Stromal cell of bone marrow (primary cell): ENCODE results near the gene SVOP.

ENCODE experiments used
- DNase-seq: peaks from one replicate; pipeline ENCODE4 v3.0.0-alpha.2; 2012; ENCODE audit warnings: low read depth

The SVOP gene

DNA sequence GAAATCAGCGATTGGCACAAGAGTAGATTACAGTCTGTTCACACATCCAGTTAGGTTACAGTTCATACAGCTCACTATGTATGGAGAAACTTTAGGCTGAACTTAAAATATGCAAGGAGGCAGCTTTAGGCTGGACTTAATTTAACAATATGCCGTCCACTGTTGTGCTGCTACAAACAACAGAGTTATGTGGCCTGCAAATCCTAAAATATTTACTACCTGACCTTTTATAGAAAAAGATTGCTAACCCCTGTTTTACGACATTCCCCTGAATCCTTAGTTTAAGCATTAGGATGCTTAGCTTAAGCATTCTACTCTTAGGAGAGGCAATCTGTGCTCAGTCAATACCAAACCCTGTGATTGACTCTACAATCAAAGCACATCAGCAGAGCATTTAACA lies 90.1 kb downstream of the SVOP start:
- no peak for DNase-seq

- no peak for DNase-seq
Measured at GRCh38 chr12:108930155-108930554, 90.7 kb downstream of the SVOP start.

DNA sequence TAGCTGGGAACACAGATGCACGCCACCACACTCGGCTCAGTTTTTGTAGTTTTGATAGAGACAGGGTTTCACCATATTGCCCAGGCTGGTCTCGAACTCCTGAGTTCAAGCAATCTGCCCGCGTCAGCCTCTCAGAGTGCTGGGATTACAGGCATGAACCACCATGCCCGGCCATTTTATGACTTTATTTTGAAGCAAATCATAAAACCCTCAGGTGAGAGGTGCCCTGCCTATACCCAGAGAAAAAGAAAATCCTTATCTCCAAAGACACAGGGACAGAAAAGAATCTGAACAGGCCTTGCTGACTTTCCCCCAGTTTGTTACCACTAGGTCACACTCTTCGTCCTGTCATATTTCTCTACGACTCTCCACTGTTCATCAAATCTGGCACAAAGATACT lies 92.2 kb downstream of the SVOP start:
- no peak for DNase-seq

GRCh38 chr12:108922918-108923317 lies 98.0 kb downstream of the SVOP start:
- no peak for DNase-seq

DNA sequence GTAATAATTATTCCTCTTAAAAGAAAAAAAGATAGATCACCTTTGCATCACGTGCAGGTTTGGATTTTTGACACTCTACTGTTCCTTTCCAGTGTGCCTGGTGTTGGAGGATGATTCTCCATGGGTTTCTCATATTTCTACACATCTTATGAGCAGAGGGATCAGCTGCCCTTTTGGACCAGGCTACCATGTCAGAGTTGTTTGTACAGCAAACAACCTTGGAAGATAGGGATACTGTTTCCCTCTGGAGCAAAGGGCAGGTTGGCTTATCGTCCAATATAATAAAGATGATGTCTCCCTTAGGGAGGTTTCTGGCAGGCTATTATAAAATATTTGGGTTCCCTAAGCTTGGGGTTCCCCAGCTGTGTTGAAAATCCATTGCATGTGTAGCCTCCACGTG lies 98.9 kb downstream of the SVOP start:
- no peak for DNase-seq

DNA sequence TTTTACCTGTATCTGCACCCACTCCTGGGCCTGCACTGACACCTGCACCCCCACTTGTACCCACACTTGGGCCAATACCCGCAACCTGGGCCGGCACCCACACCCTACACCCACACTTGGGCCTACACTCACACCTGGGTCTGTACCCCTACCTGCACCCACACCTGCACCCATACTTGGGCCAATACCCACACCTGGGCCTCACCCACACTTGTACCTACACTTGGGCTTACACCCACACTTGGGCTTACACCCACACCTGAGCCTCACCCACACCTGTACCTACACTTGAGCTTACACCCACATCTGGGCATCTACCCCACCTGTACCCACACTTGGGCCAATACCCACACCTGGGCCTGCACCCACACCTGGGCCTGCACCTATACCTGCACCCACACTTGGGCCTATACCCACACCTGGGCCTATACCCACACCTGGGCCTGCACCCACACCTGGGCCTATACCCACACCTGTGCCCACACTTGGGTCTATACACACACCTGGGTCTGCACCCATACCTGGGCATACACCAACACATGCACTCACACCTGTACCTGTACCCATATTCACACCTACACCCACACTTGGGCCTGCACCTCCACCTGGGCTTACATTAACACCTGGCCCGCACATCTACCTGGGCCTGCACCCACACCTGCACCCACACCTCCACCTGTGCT lies 101.8 kb downstream of the SVOP start:
- no peak for DNase-seq

- no peak for DNase-seq
Measured at GRCh38 chr12:108918206-108918605, 102.7 kb downstream of the SVOP start.

DNA sequence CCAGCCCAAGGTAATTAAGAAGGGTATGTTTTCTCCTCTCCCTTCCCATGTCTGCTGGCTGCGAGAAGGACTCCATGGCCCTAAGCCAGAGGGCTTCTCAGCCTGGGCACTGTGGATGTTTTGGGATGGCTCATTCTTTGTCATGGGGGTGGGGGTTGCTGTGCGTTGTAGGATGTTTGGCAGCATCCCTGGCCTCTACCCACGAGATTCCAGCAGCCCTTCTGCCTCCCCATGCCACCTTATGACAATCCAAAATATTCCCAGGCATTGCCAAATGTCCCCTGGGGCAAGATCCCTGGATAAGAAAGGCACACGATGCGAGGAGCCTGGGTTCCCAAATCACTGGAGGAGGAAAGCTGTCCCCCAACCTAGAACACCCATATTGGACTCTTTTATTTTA lies 104.5 kb downstream of the SVOP start:
- no peak for DNase-seq

GRCh38 chr12:108915632-108916133 lies 105.2 kb downstream of the SVOP start:
- no peak for DNase-seq

- DNase-seq = peak; percentile 24
Measured at GRCh38 chr12:108914121-108914531, 106.7 kb downstream of the SVOP start.

- no peak for DNase-seq
Measured at GRCh38 chr12:108912361-108912760, 108.5 kb downstream of the SVOP start.

GRCh38 chr12:108911915-108912314 lies 109.0 kb downstream of the SVOP start:
- no peak for DNase-seq

DNA sequence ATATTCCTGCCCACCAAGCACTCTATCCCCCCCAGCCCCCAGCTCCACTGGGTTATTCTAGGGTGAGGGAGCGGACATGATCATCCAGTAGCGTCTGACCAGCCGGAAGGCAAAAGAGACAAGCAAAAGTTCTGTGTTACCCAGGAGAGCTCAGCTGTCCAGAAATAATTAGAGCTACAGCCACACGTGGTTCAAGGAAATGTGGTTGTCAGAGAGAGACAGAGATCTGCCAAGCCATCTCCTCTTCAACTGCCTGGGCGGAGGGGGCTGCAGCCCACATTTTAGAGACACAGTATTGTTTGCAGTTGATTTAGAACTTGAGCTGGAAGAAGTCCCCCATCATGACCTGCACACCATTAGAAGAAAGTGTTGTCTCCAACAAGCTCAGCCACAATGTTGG lies 110.5 kb downstream of the SVOP start:
- no peak for DNase-seq

DNA sequence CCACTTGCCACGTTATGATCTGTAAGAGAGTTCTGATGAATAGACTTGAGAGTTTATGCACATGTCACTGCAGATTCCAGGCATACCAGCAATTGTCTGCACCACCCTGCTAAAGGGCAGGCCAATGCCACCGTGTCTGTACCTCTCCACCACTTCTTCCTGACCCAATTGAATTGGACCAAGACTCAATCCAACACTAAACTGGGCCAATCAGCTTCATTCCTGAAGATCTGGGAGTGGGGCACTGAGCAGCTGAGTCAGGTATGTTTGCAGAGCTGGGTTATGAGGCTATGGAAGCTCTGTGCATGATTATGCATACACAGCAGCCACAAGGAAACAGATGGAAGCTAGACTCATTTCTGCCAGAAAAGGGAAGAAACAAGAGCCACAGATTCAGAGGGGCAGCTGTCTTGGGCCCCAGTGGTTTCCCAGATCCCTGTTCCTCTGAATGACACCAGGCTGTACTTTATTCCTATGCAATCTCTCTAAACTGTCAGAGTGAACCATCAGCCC lies 113.0 kb downstream of the SVOP start:
- no peak for DNase-seq

- no peak for DNase-seq
Measured at GRCh38 chr12:108906971-108907370, 113.9 kb downstream of the SVOP start.

GRCh38 chr12:108905725-108906124 lies 115.1 kb downstream of the SVOP start:
- DNase-seq = no peak

DNA sequence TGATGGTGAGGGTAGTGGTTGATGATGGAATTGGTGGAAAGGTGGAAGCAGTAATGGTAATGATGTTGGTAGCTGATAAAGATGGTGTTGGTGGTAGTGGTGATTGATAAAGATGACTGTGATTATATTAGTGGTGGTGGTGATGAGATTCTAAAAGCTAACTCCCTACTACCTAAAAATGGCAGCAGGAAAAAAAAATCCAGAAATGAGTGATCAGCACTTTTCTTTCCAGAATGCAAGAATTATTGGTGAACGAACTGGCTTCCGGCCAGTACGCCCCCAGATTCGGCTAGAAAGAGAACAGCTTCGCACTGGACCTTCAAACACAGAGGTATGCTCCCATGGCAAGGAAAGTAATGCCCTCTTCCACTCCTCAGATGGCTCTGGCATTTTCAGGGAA lies 121.7 kb downstream of the SVOP start:
- DNase-seq = no peak

- no peak for DNase-seq
Measured at GRCh38 chr12:108896817-108897216, 124.1 kb downstream of the SVOP start.

- DNase-seq = no peak
Measured at GRCh38 chr12:108896336-108896735, 124.5 kb downstream of the SVOP start.

- no peak for DNase-seq
Measured at GRCh38 chr12:108895220-108895802, 125.6 kb downstream of the SVOP start.

GRCh38 chr12:108890208-108890607 lies 130.7 kb downstream of the SVOP start:
- DNase-seq = no peak

- DNase-seq = no peak
Measured at GRCh38 chr12:108888031-108888430, 132.8 kb downstream of the SVOP start.

DNA sequence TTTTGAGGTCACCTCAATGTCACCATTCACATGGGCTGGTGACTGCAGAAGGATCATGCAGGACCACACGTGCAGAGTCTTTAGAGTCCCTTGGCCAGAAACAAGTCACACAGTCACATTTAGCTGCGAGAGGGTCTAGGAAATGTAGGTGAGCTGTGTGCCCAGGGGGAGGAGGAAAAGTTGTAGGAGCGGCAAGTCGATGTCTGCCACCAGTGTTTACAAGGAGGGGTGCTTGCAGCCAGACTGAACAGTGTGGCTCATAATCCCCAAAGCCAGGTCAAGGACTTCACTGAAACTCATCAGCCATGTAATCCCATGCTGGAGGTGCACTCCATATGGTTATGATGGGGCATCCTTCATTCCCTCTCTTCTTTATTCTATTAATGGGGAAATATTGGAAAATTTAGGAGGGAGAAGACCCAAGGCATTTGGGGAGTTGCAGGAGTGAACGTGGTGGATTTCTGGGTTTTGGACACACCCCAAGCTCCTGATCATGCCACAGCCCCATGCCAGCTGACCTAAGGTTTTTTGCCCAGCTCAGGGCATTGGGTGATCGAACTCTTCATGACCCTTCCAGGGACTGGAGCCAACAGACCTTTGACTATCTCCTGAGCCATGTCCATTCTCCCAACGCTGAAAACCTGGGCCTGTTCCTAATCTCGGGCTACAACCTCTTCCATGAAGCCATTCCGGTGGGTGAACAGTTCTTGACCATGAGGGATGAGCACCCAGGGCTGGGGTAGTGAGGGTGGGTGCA lies 133.8 kb downstream of the SVOP start:
- no peak for DNase-seq
